ENCODE data around the gene DDX1. TPM values are rescaled to one million over a fixed set of nuclear protein-coding genes. Genes with fewer than 3 reads are reported as not detected.

DDX1 gene
- total and polyA plus RNA-seq, 2 of the 4 experiments (the other 2 are of a cell fraction), result 73.6 to 74.9 TPM

GRCh38 chr2:15618449-15618855 is 26.8 kb downstream of the DDX1 start:
- POLR2A ChIA-PET (ENCODE audit: unreplicated experiment), result no interaction called here
- no peak overlapping the region for H3K27ac ChIP-seq (ENCODE audit: insufficient read depth, low read length)
- no peaks in the 10 kb centered on the region for H4K20me1 ChIP-seq (ENCODE audit: insufficient read depth, low read length)
- H2AK5ac ChIP-seq (ENCODE audit: low read depth, low read length), result no peak overlapping the region
- 100% methylated on average over 5 of the region's 16 CpGs; no CpG with 5 or more reads in 1 of the 2 experiments for WGBS, 2 experiments (ENCODE audit: extremely low coverage in 2 of 2, insufficient read length in 1 of 2)
- H4K91ac ChIP-seq (ENCODE audit: insufficient read depth, low read depth, low read length), result no peak overlapping the region
- dilution Hi-C loops (cut with HindIII; ENCODE audit: low sequenced_read_pairs, unreplicated experiment), result no loop called here
- H3K79me1 ChIP-seq (ENCODE audit: low read depth in 1 of 2, low read length in 2 of 2), result no peaks in the 10 kb centered on the region; a peak in 1 of 4 replicates
- no TSS peak for BruUV-seq (replicated peaks)
- H3K14ac ChIP-seq (replicated peaks; ENCODE audit: low read depth, low read length), result no peak overlapping the region
- no peak overlapping the region for H3K4me3 ChIP-seq (ENCODE audit: insufficient read depth, low read depth, low read length)
- intact Hi-C loops (cut with micrococcal nuclease), result no loop called here
- ATAC-seq (ENCODE audit: low read depth) (no peak), DNase-seq (no peak)
- H3K4ac ChIP-seq (ENCODE audit: low read depth, low read length), result no peak overlapping the region
- H2BK120ac ChIP-seq (ENCODE audit: low read depth, low read length), result no peak overlapping the region
- no peak overlapping the region for H3K4me2 ChIP-seq (ENCODE audit: low read depth, low read length)
- H2AFZ ChIP-seq (replicated peaks; ENCODE audit: low read length, poor library complexity), result no peak overlapping the region
- H2BK20ac ChIP-seq (ENCODE audit: low read depth, low read length), result no peak overlapping the region
- H3K9me3 ChIP-seq (ENCODE audit: control insufficient read depth, insufficient read depth, low read length), result no peaks in the 10 kb centered on the region
- no peak overlapping the region for H2BK15ac ChIP-seq (ENCODE audit: low read depth, low read length)
- CTCF ChIA-PET, result no interaction called here
- H3K27me3 ChIP-seq (ENCODE audit: control insufficient read depth, insufficient read depth, low read length), result no peaks in the 10 kb centered on the region
- no peak overlapping the region for H3K56ac ChIP-seq (ENCODE audit: extremely low read depth, insufficient read depth, low read length)
- no peaks in the 10 kb centered on the region for H3K4me1 ChIP-seq (ENCODE audit: control insufficient read depth, insufficient read depth, low read length)
- in situ Hi-C loops (cut with MboI; ENCODE audit: low sequenced_read_pairs), result no loop called here
- H4K8ac ChIP-seq (ENCODE audit: low read depth in 2 of 2, low read length in 2 of 2), result no peak overlapping the region
- no peak overlapping the region for H2BK5ac ChIP-seq (ENCODE audit: low read depth, low read length, poor library complexity, severe bottlenecking)
- H3K36me3 ChIP-seq (ENCODE audit: control insufficient read depth, insufficient read depth, low read length), result peaks cover 34% of the 10 kb centered on the region
- H3K18ac ChIP-seq (ENCODE audit: low read depth, low read length), result no peak overlapping the region
- no peaks in the 10 kb centered on the region for H3K9me1 ChIP-seq (ENCODE audit: insufficient read depth, low read length)
- H3K9ac ChIP-seq (ENCODE audit: low read depth, low read length), result no peak overlapping the region
- H4K5ac ChIP-seq (ENCODE audit: low read depth, low read length), result no peak overlapping the region
- TF ChIP-seq CEBPB (IDR thresholded peaks at IDR 0.05; ENCODE audit: low read depth, low read length) (no peak), BHLHE40 (IDR thresholded peaks at IDR 0.05; ENCODE audit: low read depth, low read length) (no peak), FOS (IDR thresholded peaks at IDR 0.05; ENCODE audit: low read depth, low read length) (no peak), MAZ (IDR thresholded peaks at IDR 0.05; ENCODE audit: borderline replicate concordance, low read depth, low read length) (no peak), NFE2L2 (IDR thresholded peaks at IDR 0.05; ENCODE audit: low read depth, low read length) (no peak), CHD1 (IDR thresholded peaks at IDR 0.05; ENCODE audit: low read depth, low read length) (no peak), SMC3 (IDR thresholded peaks at IDR 0.05; ENCODE audit: low read depth, low read length) (no peak), RCOR1 (IDR thresholded peaks at IDR 0.05; ENCODE audit: insufficient replicate concordance, low read length) (no peak), RFX5 (IDR thresholded peaks at IDR 0.05; ENCODE audit: low read depth, low read length) (no peak), CTCF (conservative IDR thresholded peaks at IDR 0.05; ENCODE audit: low read depth, low read length) (no peak), RAD21 (IDR thresholded peaks at IDR 0.05; ENCODE audit: low read length) (no peak), MXI1 (IDR thresholded peaks at IDR 0.05; ENCODE audit: borderline replicate concordance, low read depth, low read length) (no peak), ELK1 (IDR thresholded peaks at IDR 0.05; ENCODE audit: borderline replicate concordance, low read depth, low read length) (no peak), POLR2A (IDR thresholded peaks at IDR 0.05; ENCODE audit: low read depth, low read length) (no peak), MAFK (IDR thresholded peaks at IDR 0.05; ENCODE audit: low read depth, low read length) (no peak), USF2 (IDR thresholded peaks at IDR 0.05; ENCODE audit: low read depth, low read length) (no peak)
- H3K23ac ChIP-seq (ENCODE audit: low read depth, low read length), result no peak overlapping the region
- H2AK9ac ChIP-seq (replicated peaks; ENCODE audit: low read depth, low read length, poor library complexity), result no peak overlapping the region

All from IMR-90 (cell line).